Epithelial cell of esophagus (primary cell): ENCODE data around the gene WASF3.

Experiments used
- DNase-seq: peaks from one replicate; pipeline ENCODE4 v3.0.0; 2010; ENCODE audit warnings: low read depth
- H3K4me3 ChIP-seq: 2 replicates; pipeline ENCODE4 v1.5.1; 2011; ENCODE audit warnings: mild to moderate bottlenecking, low read length, control low read depth
- CTCF ChIP-seq: IDR thresholded peaks from 2 replicates; pipeline ENCODE4 v1.5.1; 2011; ENCODE audit warnings: low read depth, mild to moderate bottlenecking, low read length, control low read depth, inconsistent platforms; ENCODE audit not compliant: insufficient read depth; ENCODE audit errors: missing control alignments

WASF3 gene

GRCh38 chr13:26658448-26659385, 101.2 kb downstream of the WASF3 start:
- no peak for DNase-seq
- H3K4me3 ChIP-seq, result no peak overlapping the region
- TF ChIP-seq CTCF, result no peak

GRCh38 chr13:26660185-26660584, 102.7 kb downstream of the WASF3 start:
- no peak for TF ChIP-seq CTCF
- H3K4me3 ChIP-seq, result no peak overlapping the region
- no peak for DNase-seq

GRCh38 chr13:26660766-26661165, 103.3 kb downstream of the WASF3 start:
- no peak for TF ChIP-seq CTCF
- H3K4me3 ChIP-seq, result no peak overlapping the region
- DNase-seq, result no peak

GRCh38 chr13:26663791-26664190, 106.3 kb downstream of the WASF3 start:
- TF ChIP-seq CTCF, result no peak
- peak; percentile 58 for DNase-seq
- H3K4me3 ChIP-seq, result no peak overlapping the region

GRCh38 chr13:26664286-26664685, 106.8 kb downstream of the WASF3 start:
- DNase-seq, result no peak
- TF ChIP-seq CTCF, result no peak
- H3K4me3 ChIP-seq, result no peak overlapping the region

- DNase-seq, result no peak
- no peak overlapping the region for H3K4me3 ChIP-seq
- TF ChIP-seq CTCF, result no peak
Measured at GRCh38 chr13:26664876-26665275, 107.4 kb downstream of the WASF3 start.
